Activated CD4-positive, alpha-beta memory T cell treated with anti-CD3 and anti-CD28 coated beads, Interleukin-2, amount 10 ng/mL, durations not matched to agents 7 days and 5 days (primary cell): ENCODE measurements around the gene MLXIP. TPM values are rescaled to one million over a fixed set of nuclear protein-coding genes. Genes with fewer than 3 reads are reported as not detected.
"Not testable (repeated sequence)": the region's sequence is repeated elsewhere in the genome, so short reads cannot be mapped to it uniquely, and the experiment has no call there.

Source experiments
- CTCF ChIA-PET: fragments of 350-600 bp; sonication (Branson Sonifier 250); formaldehyde crosslinking; loops from one replicate; lab custom pipeline; 2021; ENCODE audit warnings: antibody characterized with exemption, inconsistent platforms; lab: Charles Lee
- POLR2A ChIA-PET: fragments of 350-600 bp; sonication (Branson Sonifier 250); formaldehyde crosslinking; loops from one replicate; lab custom pipeline; 2021; ENCODE audit warnings: antibody characterized with exemption; lab: Charles Lee
- DNase-seq: peaks from one replicate; pipeline ENCODE4 v3.0.0-alpha.2; 2020
- H3K27ac Mint-ChIP-seq: one replicate; pipeline ENCODE4 v1.8.0; 2021; ENCODE audit warnings: mild to moderate bottlenecking, mixed read lengths
- H3K27me3 Mint-ChIP-seq: one replicate; pipeline ENCODE4 v1.8.0; 2021; ENCODE audit warnings: mixed read lengths
- H3K36me3 Mint-ChIP-seq: one replicate; pipeline ENCODE4 v1.8.0; 2021; ENCODE audit warnings: low read depth, mixed read lengths
- H3K4me1 Mint-ChIP-seq: one replicate; pipeline ENCODE4 v1.8.0; 2021; ENCODE audit warnings: mixed read lengths
- H3K4me3 Mint-ChIP-seq: one replicate; pipeline ENCODE4 v1.8.0; 2021; ENCODE audit warnings: mild to moderate bottlenecking, mixed read lengths
- H3K9me3 Mint-ChIP-seq: one replicate; pipeline ENCODE4 v1.8.0; 2021; ENCODE audit warnings: mixed read lengths
- total RNA-seq, 2 experiments: library from RNA; stranded (reverse); gene quantifications; one replicate each; pipeline ENCODE4 v1.2.3, GENCODE V29; 2021

The MLXIP gene
- total RNA-seq, 2 experiments from 2014 or later, result 26.0 to 29.6 TPM

DNA sequence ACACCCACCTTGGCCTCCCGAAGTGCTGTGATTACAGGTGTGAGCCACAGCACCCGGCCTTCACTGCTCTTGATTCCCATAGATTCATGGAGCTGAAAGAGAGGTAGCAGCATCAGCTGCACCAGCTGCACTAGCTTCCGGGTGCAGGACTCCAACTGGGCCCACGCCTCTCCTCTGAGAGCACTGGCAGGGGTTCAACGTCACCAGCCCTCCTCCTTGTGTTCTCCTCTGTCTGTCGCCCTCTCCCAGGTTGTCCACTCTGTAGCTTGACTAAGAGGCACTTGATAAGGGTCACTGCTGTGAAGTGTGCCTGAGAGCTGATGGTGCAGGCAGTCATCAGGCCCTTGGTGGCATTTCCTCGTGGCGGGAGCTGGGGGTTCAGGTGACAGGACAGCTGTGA, 28.3 kb downstream of the MLXIP start:
- no peak for DNase-seq
- POLR2A ChIA-PET, result interaction anchor here (0.8 to 1.9 kb wide), 2 partner anchors 11 to 24 kb away, joined by 5 to 8 read pairs; no protein-coding TSS in a partner anchor
- H3K27me3 Mint-ChIP-seq, result no peaks in the 10 kb centered on the region
- peaks cover 54% of the 10 kb centered on the region for H3K4me1 Mint-ChIP-seq
- CTCF ChIA-PET, result interaction anchor here (0.6 to 2.9 kb wide), 3 partner anchors 11 to 173 kb away, joined by 3 to 12 read pairs (median 3); no protein-coding TSS in a partner anchor
- H3K9me3 Mint-ChIP-seq, result no peaks in the 10 kb centered on the region
- peaks cover 10% of the 10 kb centered on the region for H3K36me3 Mint-ChIP-seq
- no peak overlapping the region for H3K4me3 Mint-ChIP-seq
- no peak overlapping the region for H3K27ac Mint-ChIP-seq

DNA sequence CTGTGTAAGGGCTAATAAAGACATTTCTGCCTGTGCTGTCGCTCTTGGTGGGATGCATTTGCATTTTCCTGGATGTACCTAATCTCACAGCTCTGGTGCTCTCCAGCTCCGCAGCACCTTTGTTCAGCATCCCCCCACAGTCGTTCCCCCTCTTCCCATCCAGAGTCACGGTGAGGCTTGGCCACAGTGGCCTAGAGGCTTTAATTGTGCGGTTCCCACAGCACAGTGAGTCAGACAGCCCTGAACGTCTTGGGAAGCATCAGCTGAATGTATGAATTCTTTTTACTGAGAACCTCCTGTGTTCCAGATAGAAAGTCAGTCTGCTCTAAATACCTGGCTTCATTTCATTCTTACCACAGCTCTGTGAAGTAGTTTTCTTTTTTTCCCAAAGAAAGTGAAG, 28.7 kb downstream of the MLXIP start:
- peaks cover 58% of the 10 kb centered on the region for H3K4me1 Mint-ChIP-seq
- no peak overlapping the region for H3K27ac Mint-ChIP-seq
- H3K36me3 Mint-ChIP-seq, result peaks cover 10% of the 10 kb centered on the region
- no peaks in the 10 kb centered on the region for H3K9me3 Mint-ChIP-seq
- CTCF ChIA-PET, result interaction anchor here (1.4 to 2.9 kb wide), 3 partner anchors 11 to 26 kb away, joined by 3 to 12 read pairs (median 11); no protein-coding TSS in a partner anchor
- POLR2A ChIA-PET, result interaction anchor here (0.8 to 1.9 kb wide), 2 partner anchors 12 to 25 kb away, joined by 5 to 8 read pairs; no protein-coding TSS in a partner anchor
- no peak for DNase-seq
- H3K27me3 Mint-ChIP-seq, result no peaks in the 10 kb centered on the region
- H3K4me3 Mint-ChIP-seq, result no peak overlapping the region

DNA sequence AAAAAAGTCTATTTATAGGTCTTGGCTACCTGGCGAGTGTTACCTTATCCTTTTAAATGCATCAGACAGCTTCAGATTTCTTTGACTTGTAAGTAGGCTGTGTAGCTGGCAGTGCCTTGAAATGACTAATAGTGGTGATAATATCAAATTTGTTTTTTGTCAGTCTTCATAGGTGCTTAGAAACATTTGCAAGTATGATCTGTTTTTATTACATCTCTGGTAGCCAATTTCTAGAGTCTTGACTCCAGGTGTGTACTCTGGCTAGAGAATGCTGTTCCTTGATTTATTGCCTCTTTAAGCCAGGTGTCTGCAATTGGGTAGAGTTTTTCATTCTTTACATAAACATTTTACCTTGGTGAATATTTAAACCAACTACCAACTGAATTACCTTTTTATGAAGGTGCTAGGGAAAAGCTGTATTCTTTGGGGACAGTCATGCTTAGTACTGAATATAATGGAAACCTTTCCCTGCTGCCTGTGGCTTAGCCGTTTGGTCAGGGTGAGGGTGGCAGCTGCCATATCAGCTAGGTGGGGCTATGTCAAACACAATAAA, 32.6 kb downstream of the MLXIP start:
- H3K36me3 Mint-ChIP-seq, result no peaks in the 10 kb centered on the region
- ChIA-PET CTCF (interaction anchor here (0.6 to 2.1 kb wide), 6 partner anchors 9 to 57 kb away, joined by 3 to 8 read pairs (median 4); partner anchors contain the start of gene MLXIP), POLR2A (no interaction called here)
- no peak for DNase-seq
- peaks cover 40% of the 10 kb centered on the region for H3K4me1 Mint-ChIP-seq
- H3K4me3 Mint-ChIP-seq, result no peak overlapping the region
- H3K9me3 Mint-ChIP-seq, result no peaks in the 10 kb centered on the region
- H3K27ac Mint-ChIP-seq, result no peak overlapping the region
- H3K27me3 Mint-ChIP-seq, result no peaks in the 10 kb centered on the region

- no peak overlapping the region for H3K4me3 Mint-ChIP-seq
- CTCF ChIA-PET, result interaction anchor here (0.6 to 2.1 kb wide), 3 partner anchors 28 to 62 kb away, joined by 3 to 9 read pairs (median 3); no protein-coding TSS in a partner anchor
- POLR2A ChIA-PET, result no interaction called here
- no peaks in the 10 kb centered on the region for H3K9me3 Mint-ChIP-seq
- H3K36me3 Mint-ChIP-seq, result no peaks in the 10 kb centered on the region
- no peak for DNase-seq
- no peak overlapping the region for H3K27ac Mint-ChIP-seq
- H3K27me3 Mint-ChIP-seq, result no peaks in the 10 kb centered on the region
- H3K4me1 Mint-ChIP-seq, result peaks cover 10% of the 10 kb centered on the region
These were observed 38.4 kb downstream of the MLXIP start for GRCh38 chr12:122116707-122117535.

GRCh38 chr12:122117979-122118378, 39.4 kb downstream of the MLXIP start:
- Mint-ChIP-seq H3K36me3 (no peaks in the 10 kb centered on the region), H3K9me3 (no peaks in the 10 kb centered on the region), H3K27ac (no peak overlapping the region), H3K4me3 (no peak overlapping the region), H3K27me3 (no peaks in the 10 kb centered on the region), H3K4me1 (peaks cover 9% of the 10 kb centered on the region)
- DNase-seq, result no peak
- ChIA-PET POLR2A (no interaction called here), CTCF (no interaction called here)

- POLR2A ChIA-PET, H3K9me3 Mint-ChIP-seq, H3K4me3 Mint-ChIP-seq, H3K27ac Mint-ChIP-seq, DNase-seq, H3K27me3 Mint-ChIP-seq, H3K36me3 Mint-ChIP-seq: not testable (repeated sequence)
- CTCF ChIA-PET, result interaction anchor here (1.5 to 5.0 kb wide), 3 partner anchors 39 to 66 kb away, joined by 6 to 79 read pairs (median 19); no protein-coding TSS in a partner anchor
- peaks cover 17% of the 10 kb centered on the region for H3K4me1 Mint-ChIP-seq
These were observed 42.8 kb downstream of the MLXIP start for GRCh38 chr12:122121341-122121740.

DNA sequence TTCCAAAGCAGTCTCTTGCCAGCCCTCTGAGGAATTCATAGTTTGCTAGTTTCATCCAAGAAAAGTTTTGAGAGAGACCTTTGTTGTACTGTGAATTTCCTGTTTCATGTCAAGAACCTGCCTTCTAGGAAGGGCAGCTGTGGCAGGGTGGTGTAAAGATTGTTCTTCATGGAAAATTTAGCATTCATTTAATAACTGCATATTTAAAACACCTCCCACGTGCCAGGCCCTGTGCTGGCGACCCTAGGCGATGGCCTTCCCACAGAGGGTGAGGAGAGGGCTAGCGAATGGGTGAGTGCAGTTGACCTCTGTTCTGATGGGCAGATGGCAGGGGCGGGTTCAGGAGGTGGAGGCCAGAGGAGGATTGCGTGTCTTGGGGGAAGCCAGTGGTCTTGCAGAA, 43.2 kb downstream of the MLXIP start:
- Mint-ChIP-seq H3K4me1 (peaks cover 17% of the 10 kb centered on the region), H3K27me3 (no peaks in the 10 kb centered on the region), H3K4me3 (no peak overlapping the region), H3K27ac (no peak overlapping the region), H3K36me3 (no peaks in the 10 kb centered on the region), H3K9me3 (no peaks in the 10 kb centered on the region)
- no peak for DNase-seq
- CTCF ChIA-PET, result interaction anchor here (0.9 to 5.0 kb wide), 7 partner anchors 11 to 327 kb away, joined by 3 to 79 read pairs (median 8); no protein-coding TSS in a partner anchor
- POLR2A ChIA-PET, result interaction anchor here (1.2 kb wide), 1 partner anchor 67 kb away, joined by 3 read pairs; no protein-coding TSS in a partner anchor

DNA sequence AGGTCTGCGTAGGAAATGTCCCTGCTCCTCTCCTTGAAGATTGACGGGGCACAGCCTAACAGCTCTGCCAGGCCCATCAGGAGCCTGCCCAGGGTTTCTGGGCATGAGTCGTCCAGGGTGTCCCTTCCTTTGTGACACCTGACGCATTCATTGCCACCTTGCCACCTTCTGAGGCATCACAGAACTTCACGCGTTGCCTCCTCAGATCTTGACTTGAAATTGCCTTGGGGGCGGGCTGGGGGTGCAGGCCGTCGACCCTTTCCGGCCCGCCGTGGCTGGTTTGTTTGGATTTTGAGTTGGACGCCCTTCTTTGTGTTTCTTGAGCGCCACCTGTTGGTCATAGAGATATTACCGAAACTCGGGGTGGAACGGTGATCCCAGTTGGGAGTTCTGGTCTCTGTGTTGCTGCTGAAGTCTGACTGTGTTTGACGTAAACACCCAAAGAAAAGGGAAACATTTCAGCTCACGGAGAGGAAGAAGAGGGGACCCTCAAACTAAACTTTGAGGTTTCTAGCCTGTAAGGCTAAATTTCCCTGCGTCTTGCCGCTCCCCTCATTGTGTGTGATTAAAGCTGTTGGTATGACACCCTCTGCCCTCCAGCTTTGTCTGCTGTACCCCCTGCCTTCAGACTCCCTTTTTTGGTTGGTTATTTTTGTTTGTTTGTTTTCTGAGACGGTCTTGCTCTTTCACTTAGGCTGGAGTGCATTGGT, 44.6 kb downstream of the MLXIP start:
- peaks cover 17% of the 10 kb centered on the region for H3K4me1 Mint-ChIP-seq
- POLR2A ChIA-PET, result interaction anchor here (1.2 kb wide), 1 partner anchor 69 kb away, joined by 3 read pairs; no protein-coding TSS in a partner anchor
- no peak overlapping the region for H3K27ac Mint-ChIP-seq
- peak; percentile 66 for DNase-seq
- CTCF ChIA-PET, result interaction anchor here (0.7 to 5.0 kb wide), 23 partner anchors 9 to 329 kb away, joined by 3 to 79 read pairs (median 5); partner anchors contain the start of genes CFAP251 and LRRC43
- H3K27me3 Mint-ChIP-seq, result no peaks in the 10 kb centered on the region
- H3K36me3 Mint-ChIP-seq, result no peaks in the 10 kb centered on the region
- no peak overlapping the region for H3K4me3 Mint-ChIP-seq
- H3K9me3 Mint-ChIP-seq, result no peaks in the 10 kb centered on the region

GRCh38 chr12:122123761-122124145, 45.2 kb downstream of the MLXIP start:
- DNase-seq, result no peak
- ChIA-PET CTCF (interaction anchor here (0.7 to 5.0 kb wide), 22 partner anchors 9 to 329 kb away, joined by 3 to 79 read pairs (median 4); partner anchors contain the start of genes CFAP251 and LRRC43), POLR2A (no interaction called here)
- peaks cover 17% of the 10 kb centered on the region for H3K4me1 Mint-ChIP-seq
- H3K36me3 Mint-ChIP-seq, result no peaks in the 10 kb centered on the region
- H3K27ac Mint-ChIP-seq, result no peak overlapping the region
- no peak overlapping the region for H3K4me3 Mint-ChIP-seq
- no peaks in the 10 kb centered on the region for H3K9me3 Mint-ChIP-seq
- H3K27me3 Mint-ChIP-seq, result no peaks in the 10 kb centered on the region

GRCh38 chr12:122124370-122124769, 45.8 kb downstream of the MLXIP start:
- Mint-ChIP-seq H3K4me3 (no peak overlapping the region), H3K27me3 (no peaks in the 10 kb centered on the region), H3K4me1 (peaks cover 17% of the 10 kb centered on the region), H3K27ac (no peak overlapping the region), H3K36me3 (no peaks in the 10 kb centered on the region), H3K9me3 (no peaks in the 10 kb centered on the region)
- no peak for DNase-seq
- CTCF ChIA-PET, result interaction anchor here (1.1 to 5.0 kb wide), 8 partner anchors 13 to 298 kb away, joined by 3 to 79 read pairs (median 12); partner anchors contain the start of genes CFAP251 and LRRC43
- POLR2A ChIA-PET, result interaction anchor here (1.3 kb wide), 1 partner anchor 70 kb away, joined by 3 read pairs; no protein-coding TSS in a partner anchor

GRCh38 chr12:122125452-122126341, 47.1 kb downstream of the MLXIP start:
- H3K9me3 Mint-ChIP-seq, result no peaks in the 10 kb centered on the region
- POLR2A ChIA-PET, result interaction anchor here (1.3 kb wide), 1 partner anchor 71 kb away, joined by 3 read pairs; no protein-coding TSS in a partner anchor
- no peak overlapping the region for H3K27ac Mint-ChIP-seq
- peaks cover 17% of the 10 kb centered on the region for H3K4me1 Mint-ChIP-seq
- H3K4me3 Mint-ChIP-seq, result no peak overlapping the region
- no peak for DNase-seq
- CTCF ChIA-PET, result interaction anchor here (2.8 kb wide), 1 partner anchor 71 kb away, joined by 13 read pairs; no protein-coding TSS in a partner anchor
- H3K27me3 Mint-ChIP-seq, result no peaks in the 10 kb centered on the region
- peaks cover 4% of the 10 kb centered on the region for H3K36me3 Mint-ChIP-seq
